ENCODE measurements around the gene PVR. TPM values are rescaled to one million over a fixed set of nuclear protein-coding genes. Genes with fewer than 3 reads are reported as not detected.

PVR gene
- total RNA-seq, 1 experiment from 2014 or later, result 47.7 TPM

DNA sequence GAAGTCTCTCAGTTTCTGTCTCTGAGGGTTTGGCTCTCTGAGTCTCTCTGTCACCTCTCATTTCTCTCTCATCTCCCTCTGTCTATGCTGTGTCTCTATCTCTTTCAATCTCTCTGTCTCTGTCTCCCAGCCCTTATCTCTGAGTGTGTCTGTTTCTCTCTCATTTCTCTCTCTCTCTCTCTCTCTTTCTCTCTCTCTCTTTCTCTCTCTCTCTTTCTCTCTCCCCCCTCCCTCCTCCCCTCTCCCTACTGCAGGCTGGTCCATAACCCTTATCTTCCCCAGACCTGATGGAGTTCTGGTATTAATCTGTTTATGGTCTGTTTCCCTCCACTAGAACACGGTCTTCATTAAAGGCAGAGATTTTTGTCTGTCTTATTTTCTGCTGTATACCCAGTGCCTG, 1.3 kb upstream of the PVR start:
- Histone ChIP-seq H3K36me3 (ENCODE audit: control insufficient read depth, insufficient read depth, low read length) (peaks cover 2% of the 10 kb centered on the region; the same call in 1 of the 2 replicates), H3K4me3 (ENCODE audit: low read depth in 2 of 2, low read length in 2 of 2) (no peak overlapping the region), H3K27ac (ENCODE audit: low read length) (no peak overlapping the region), H3K9me3 (ENCODE audit: control insufficient read depth, insufficient read depth, low read depth, low read length) (no peaks in the 10 kb centered on the region), H3K4me1 (ENCODE audit: control insufficient read depth, insufficient read depth, low read length) (no peaks in the 10 kb centered on the region), H3K27me3 (ENCODE audit: control insufficient read depth, insufficient read depth, low read length) (no peaks in the 10 kb centered on the region)
- ATAC-seq (no peak), DNase-seq (ENCODE audit: low read depth, low spot score) (no peak)
- TF ChIP-seq, protein P1, sequence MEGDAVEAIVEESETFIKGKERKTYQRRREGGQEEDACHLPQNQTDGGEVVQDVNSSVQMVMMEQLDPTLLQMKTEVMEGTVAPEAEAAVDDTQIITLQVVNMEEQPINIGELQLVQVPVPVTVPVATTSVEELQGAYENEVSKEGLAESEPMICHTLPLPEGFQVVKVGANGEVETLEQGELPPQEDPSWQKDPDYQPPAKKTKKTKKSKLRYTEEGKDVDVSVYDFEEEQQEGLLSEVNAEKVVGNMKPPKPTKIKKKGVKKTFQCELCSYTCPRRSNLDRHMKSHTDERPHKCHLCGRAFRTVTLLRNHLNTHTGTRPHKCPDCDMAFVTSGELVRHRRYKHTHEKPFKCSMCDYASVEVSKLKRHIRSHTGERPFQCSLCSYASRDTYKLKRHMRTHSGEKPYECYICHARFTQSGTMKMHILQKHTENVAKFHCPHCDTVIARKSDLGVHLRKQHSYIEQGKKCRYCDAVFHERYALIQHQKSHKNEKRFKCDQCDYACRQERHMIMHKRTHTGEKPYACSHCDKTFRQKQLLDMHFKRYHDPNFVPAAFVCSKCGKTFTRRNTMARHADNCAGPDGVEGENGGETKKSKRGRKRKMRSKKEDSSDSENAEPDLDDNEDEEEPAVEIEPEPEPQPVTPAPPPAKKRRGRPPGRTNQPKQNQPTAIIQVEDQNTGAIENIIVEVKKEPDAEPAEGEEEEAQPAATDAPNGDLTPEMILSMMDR (IDR thresholded peaks at IDR 0.05), result no peak
- TF ChIP-seq SIN3A (IDR thresholded peaks at IDR 0.05; ENCODE audit: borderline replicate concordance, insufficient read depth, low read depth, low read length), result no peak
- no peak for TF ChIP-seq POLR2AphosphoS5 (IDR thresholded peaks at IDR 0.05; ENCODE audit: low read depth, low read length)
- no peak for TF ChIP-seq REST (IDR thresholded peaks at IDR 0.05; ENCODE audit: insufficient read depth in 1 of 2, low read depth in 2 of 2, low read length in 1 of 2)
- TF ChIP-seq TCF7L2 (IDR thresholded peaks at IDR 0.05; ENCODE audit: low read depth, low read length), result no peak
- CTCF ChIA-PET, result interaction anchor here (0.7 kb wide), 1 partner anchor 30 kb away, joined by 7 read pairs; no protein-coding TSS in a partner anchor
- BruUV-seq (replicated peaks), result no TSS peak
- in situ Hi-C loops (cut with HindIII; ENCODE audit: low pct_unique_long_range_greater_than_20kb, low sequenced_read_pairs) (no loop called here), intact Hi-C loops (cut with micrococcal nuclease; ENCODE audit: unreplicated experiment) (no loop called here)
- POLR2A ChIA-PET, result no interaction called here

DNA sequence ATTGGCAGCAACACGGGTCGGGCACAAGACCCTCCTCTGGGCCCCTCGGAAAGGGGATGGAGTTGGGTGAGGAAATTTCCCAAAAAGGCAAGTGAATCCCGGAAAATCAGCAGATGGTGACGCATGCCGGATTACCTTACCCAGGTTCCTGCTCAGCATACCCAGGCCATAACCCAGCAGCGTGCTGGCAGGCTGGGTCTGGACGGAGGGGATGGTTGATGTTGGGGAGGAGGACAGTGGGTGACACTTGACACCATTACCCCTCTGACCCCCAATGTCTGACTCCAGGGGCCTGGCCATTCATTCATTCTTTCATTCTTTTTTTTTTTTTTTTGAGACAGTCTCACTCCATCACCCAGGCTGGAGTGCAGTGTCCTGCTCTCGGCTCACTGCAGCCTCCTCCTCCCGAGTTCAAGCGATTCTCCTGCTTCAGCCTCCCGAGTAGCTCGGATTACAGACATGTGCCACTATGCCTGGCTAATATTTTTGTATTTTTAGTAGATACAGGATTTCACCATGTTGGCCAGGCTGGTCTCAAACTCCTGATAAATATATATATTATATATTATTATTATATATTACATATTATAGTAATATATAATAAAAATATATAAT, 799 bp downstream of the PVR start:
- Histone ChIP-seq H3K9me3 (ENCODE audit: control insufficient read depth, insufficient read depth, low read depth, low read length) (no peaks in the 10 kb centered on the region), H3K27ac (ENCODE audit: low read length) (peak overlapping the region; percentile 74), H3K27me3 (ENCODE audit: control insufficient read depth, insufficient read depth, low read length) (no peaks in the 10 kb centered on the region), H3K4me1 (ENCODE audit: control insufficient read depth, insufficient read depth, low read length) (no peaks in the 10 kb centered on the region), H3K36me3 (ENCODE audit: control insufficient read depth, insufficient read depth, low read length) (peaks cover 2% of the 10 kb centered on the region), H3K4me3 (ENCODE audit: low read depth in 2 of 2, low read length in 2 of 2) (peak overlapping the region; percentile 61 to 86)
- BruUV-seq (replicated peaks), result no TSS peak
- in situ Hi-C loops (cut with HindIII; ENCODE audit: low pct_unique_long_range_greater_than_20kb, low sequenced_read_pairs) (no loop called here), intact Hi-C loops (cut with micrococcal nuclease; ENCODE audit: unreplicated experiment) (no loop called here)
- no peak for TF ChIP-seq TCF7L2 (IDR thresholded peaks at IDR 0.05; ENCODE audit: low read depth, low read length)
- TF ChIP-seq REST (IDR thresholded peaks at IDR 0.05; ENCODE audit: insufficient read depth in 1 of 2, low read depth in 2 of 2, low read length in 1 of 2), result no peak
- TF ChIP-seq SIN3A (IDR thresholded peaks at IDR 0.05; ENCODE audit: borderline replicate concordance, insufficient read depth, low read depth, low read length), result no peak
- TF ChIP-seq POLR2AphosphoS5 (IDR thresholded peaks at IDR 0.05; ENCODE audit: low read depth, low read length), result no peak
- TF ChIP-seq, protein P1 (IDR thresholded peaks at IDR 0.05), result no peak
- DNase-seq (ENCODE audit: low read depth, low spot score) (no peak), ATAC-seq (peak; percentile 62)
- CTCF ChIA-PET, result interaction anchor here (0.6 to 1.0 kb wide), 2 partner anchors 31 to 74 kb away, joined by 3 to 7 read pairs; partner anchors contain the start of gene IGSF23
- POLR2A ChIA-PET, result interaction anchor here (0.7 kb wide), 3 partner anchors 87 to 201 kb away, joined by 6 to 18 read pairs (median 13); partner anchors contain the start of gene NECTIN2

Data from Panc1 (cell line).